Effector memory CD4-positive, alpha-beta T cell (primary cell): ENCODE measurements around the gene MSANTD2.
"Not testable (repeated sequence)": the region's sequence is repeated elsewhere in the genome, so short reads cannot be mapped to it uniquely, and the experiment has no call there.

Experiments used
- DNase-seq, 3 donors: peaks; one replicate each; pipeline ENCODE4 v3.0.0-alpha.2; 2020
- H3K27ac ChIP-seq: 2 replicates; pipeline ENCODE4 v1.7.0; 2013; ENCODE audit warnings: mild to moderate bottlenecking, low read length, moderate library complexity; ENCODE audit not compliant: insufficient read depth, poor library complexity, severe bottlenecking
- H3K27me3 ChIP-seq: replicated peaks from 2 replicates; pipeline ENCODE4 v1.7.0; 2013; ENCODE audit warnings: mild to moderate bottlenecking, low read length; ENCODE audit not compliant: insufficient read depth, control insufficient read depth, poor library complexity, severe bottlenecking
- H3K36me3 ChIP-seq: 2 replicates; pipeline ENCODE4 v1.7.0; 2013; ENCODE audit warnings: mild to moderate bottlenecking, low read length, moderate library complexity; ENCODE audit not compliant: control insufficient read depth, insufficient read depth
- H3K4me1 ChIP-seq: 2 replicates; pipeline ENCODE4 v1.7.0; 2013; ENCODE audit warnings: low read length, mild to moderate bottlenecking; ENCODE audit not compliant: control insufficient read depth, insufficient read depth, poor library complexity, severe bottlenecking
- H3K4me3 ChIP-seq: 2 replicates; pipeline ENCODE4 v1.7.0; 2013; ENCODE audit warnings: low read length, low read depth, mild to moderate bottlenecking; ENCODE audit not compliant: insufficient read depth, poor library complexity, severe bottlenecking
- H3K9me3 ChIP-seq: 2 replicates; pipeline ENCODE4 v1.7.0; 2013; ENCODE audit warnings: mild to moderate bottlenecking, low read length, moderate library complexity; ENCODE audit not compliant: control insufficient read depth

MSANTD2 gene

GRCh38 chr11:124783002-124783401 lies 17.2 kb downstream of the MSANTD2 start:
- H3K4me1 ChIP-seq = no peaks in the 10 kb centered on the region
- no peaks in the 10 kb centered on the region for H3K9me3 ChIP-seq
- H3K36me3 ChIP-seq = peaks cover 3% of the 10 kb centered on the region
- H3K4me3 ChIP-seq = no peak overlapping the region
- H3K27me3 ChIP-seq = no peaks in the 10 kb centered on the region
- no peak overlapping the region for H3K27ac ChIP-seq
- no peak for DNase-seq

GRCh38 chr11:124779568-124779967 lies 20.6 kb downstream of the MSANTD2 start:
- Histone ChIP-seq H3K9me3 (no peaks in the 10 kb centered on the region), H3K27me3 (no peaks in the 10 kb centered on the region), H3K4me1 (no peaks in the 10 kb centered on the region), H3K36me3 (peaks cover 3% of the 10 kb centered on the region), H3K27ac (no peak overlapping the region), H3K4me3 (no peak overlapping the region)
- DNase-seq = no peak

GRCh38 chr11:124778281-124778680 lies 21.9 kb downstream of the MSANTD2 start:
- no peak for DNase-seq
- Histone ChIP-seq H3K36me3 (peaks cover 3% of the 10 kb centered on the region), H3K4me3 (no peak overlapping the region), H3K9me3 (no peaks in the 10 kb centered on the region), H3K27ac (no peak overlapping the region), H3K27me3 (no peaks in the 10 kb centered on the region), H3K4me1 (no peaks in the 10 kb centered on the region)

GRCh38 chr11:124776865-124777645 lies 23.2 kb downstream of the MSANTD2 start:
- no peaks in the 10 kb centered on the region for H3K27me3 ChIP-seq
- H3K27ac ChIP-seq = no peak overlapping the region
- H3K9me3 ChIP-seq = no peaks in the 10 kb centered on the region
- H3K4me3 ChIP-seq = no peak overlapping the region
- peaks cover 6% of the 10 kb centered on the region for H3K36me3 ChIP-seq
- no peak for DNase-seq
- no peaks in the 10 kb centered on the region for H3K4me1 ChIP-seq

GRCh38 chr11:124770959-124771358 lies 29.2 kb downstream of the MSANTD2 start:
- H3K4me3 ChIP-seq, H3K36me3 ChIP-seq: not testable (repeated sequence)

GRCh38 chr11:124769806-124770774 lies 30.1 kb downstream of the MSANTD2 start:
- Histone ChIP-seq H3K36me3 (peaks cover 8% of the 10 kb centered on the region), H3K9me3 (no peaks in the 10 kb centered on the region), H3K4me3 (no peak overlapping the region), H3K27ac (no peak overlapping the region), H3K27me3 (no peaks in the 10 kb centered on the region), H3K4me1 (no peaks in the 10 kb centered on the region)
- no peak for DNase-seq

More at GRCh38 chr11:124770959-124771358, 29.2 kb downstream of the MSANTD2 start:
- H3K27ac ChIP-seq, H3K9me3 ChIP-seq, H3K27me3 ChIP-seq, H3K4me1 ChIP-seq, DNase-seq: not testable (repeated sequence)

GRCh38 chr11:124768914-124769313 lies 31.3 kb downstream of the MSANTD2 start:
- Histone ChIP-seq H3K9me3 (no peaks in the 10 kb centered on the region), H3K27me3 (no peaks in the 10 kb centered on the region), H3K4me1 (no peaks in the 10 kb centered on the region), H3K36me3 (peaks cover 8% of the 10 kb centered on the region), H3K27ac (no peak overlapping the region), H3K4me3 (no peak overlapping the region)
- no peak for DNase-seq

- Histone ChIP-seq H3K4me3 (no peak overlapping the region), H3K27me3 (peaks cover 11% of the 10 kb centered on the region), H3K4me1 (peaks cover 14% of the 10 kb centered on the region), H3K27ac (no peak overlapping the region), H3K9me3 (no peaks in the 10 kb centered on the region), H3K36me3 (peaks cover 5% of the 10 kb centered on the region)
- DNase-seq = no peak
Observed at GRCh38 chr11:124766156-124766555, 34.0 kb downstream of the MSANTD2 start.

GRCh38 chr11:124763156-124763947 lies 36.9 kb downstream of the MSANTD2 start:
- Histone ChIP-seq H3K27me3 (peaks cover 37% of the 10 kb centered on the region), H3K9me3 (no peaks in the 10 kb centered on the region), H3K36me3 (no peaks in the 10 kb centered on the region), H3K4me3 (peak overlapping the region; percentile 70), H3K4me1 (peaks cover 34% of the 10 kb centered on the region), H3K27ac (no peak overlapping the region)
- peak; percentile 64 to 76 (median 65) for DNase-seq
